ENCODE measurements around the gene MITF. TPM values are rescaled to one million over a fixed set of nuclear protein-coding genes. Genes with fewer than 3 reads are reported as not detected.

MITF gene
- total RNA-seq, 6 experiments from 2014 or later: 1.9 to 4.1 (median 3.8) TPM

- no peak overlapping the region for H3K4me3 ChIP-seq
- H3K4me1 ChIP-seq: no peaks in the 10 kb centered on the region
- H3K36me3 ChIP-seq: no peaks in the 10 kb centered on the region
- no peak overlapping the region for H3K27ac ChIP-seq
- no peaks in the 10 kb centered on the region for H3K27me3 ChIP-seq
- ATAC-seq (no peak), DNase-seq (no peak)
- intact Hi-C loops (cut with DNase I): no loop called here
- 72% methylated on average over 2 of the region's 2 CpGs for WGBS (ENCODE audit: insufficient coverage, low coverage, low lambda C conversion rate, missing lambda C conversion rate)
- H3K9me3 ChIP-seq: no peaks in the 10 kb centered on the region
- TF ChIP-seq POLR2A (IDR thresholded peaks at IDR 0.05) (no peak), CTCF (IDR thresholded peaks at IDR 0.05) (no peak)
These were observed 125.5 kb downstream of the MITF start for GRCh38 chr3:69864766-69865165.

GRCh38 chr3:69865925-69866679, 126.8 kb downstream of the MITF start:
- DNase-seq: peak in 2 of 3 donors; percentile 34 to 81
- ATAC-seq: peak; percentile 96 to 98 (median 98)
- H3K36me3 ChIP-seq: no peaks in the 10 kb centered on the region
- no peak overlapping the region for H3K27ac ChIP-seq
- 45% methylated on average over 6 of the region's 10 CpGs for WGBS (ENCODE audit: insufficient coverage, low coverage, low lambda C conversion rate, missing lambda C conversion rate)
- peak overlapping the region in 2 of 3 donors; percentile 16 to 28 for H3K4me3 ChIP-seq
- intact Hi-C loops (cut with DNase I): no loop called here
- H3K4me1 ChIP-seq: no peaks in the 10 kb centered on the region
- no peak for TF ChIP-seq CTCF (IDR thresholded peaks at IDR 0.05)
- no peak for TF ChIP-seq POLR2A (IDR thresholded peaks at IDR 0.05)
- no peaks in the 10 kb centered on the region for H3K27me3 ChIP-seq
- H3K9me3 ChIP-seq: no peaks in the 10 kb centered on the region

GRCh38 chr3:69866988-69867720, 127.9 kb downstream of the MITF start:
- no peaks in the 10 kb centered on the region for H3K9me3 ChIP-seq
- H3K36me3 ChIP-seq: no peaks in the 10 kb centered on the region
- intact Hi-C loops (cut with DNase I): no loop called here
- no peaks in the 10 kb centered on the region for H3K27me3 ChIP-seq
- H3K4me3 ChIP-seq: no peak overlapping the region
- no peaks in the 10 kb centered on the region for H3K4me1 ChIP-seq
- 39% methylated on average over 2 of the region's 2 CpGs for WGBS (ENCODE audit: insufficient coverage, low coverage, low lambda C conversion rate, missing lambda C conversion rate)
- TF ChIP-seq POLR2A (IDR thresholded peaks at IDR 0.05) (no peak), CTCF (IDR thresholded peaks at IDR 0.05) (no peak)
- ATAC-seq (peak in 1 of 4 donors; percentile 55), DNase-seq (no peak)
- H3K27ac ChIP-seq: no peak overlapping the region

- TF ChIP-seq CTCF (IDR thresholded peaks at IDR 0.05) (no peak), POLR2A (IDR thresholded peaks at IDR 0.05) (no peak)
- DNase-seq: no peak
- ATAC-seq: no peak
- Histone ChIP-seq H3K36me3 (no peaks in the 10 kb centered on the region), H3K4me3 (no peak overlapping the region), H3K4me1 (no peaks in the 10 kb centered on the region), H3K27ac (no peak overlapping the region), H3K27me3 (no peaks in the 10 kb centered on the region), H3K9me3 (no peaks in the 10 kb centered on the region)
- intact Hi-C loops (cut with DNase I): no loop called here
- 69% methylated on average over 2 of the region's 2 CpGs for WGBS (ENCODE audit: insufficient coverage, low coverage, low lambda C conversion rate, missing lambda C conversion rate)
These were observed 128.8 kb downstream of the MITF start for GRCh38 chr3:69867941-69868505.

Data from right lobe of liver (tissue), 6 donors.